Osteoblast (primary cell): ENCODE data around the gene NOS1. TPM values are rescaled to one million over a fixed set of nuclear protein-coding genes. Genes with fewer than 3 reads are reported as not detected.

Source experiments
- DNase-seq: peaks from one replicate; pipeline ENCODE4 v3.0.0; 2011; ENCODE audit warnings: low spot score, mixed read lengths; ENCODE audit not compliant: insufficient read length; ENCODE audit errors: missing footprints
- H2AFZ ChIP-seq: 2 replicates; pipeline ENCODE4 v1.6.0; 2011; ENCODE audit warnings: mild to moderate bottlenecking, low read length
- H3K27ac ChIP-seq: 2 replicates; pipeline ENCODE4 v1.5.1; 2011; ENCODE audit warnings: mild to moderate bottlenecking, low read depth, low read length, moderate library complexity
- H3K27me3 ChIP-seq: 2 replicates; pipeline ENCODE4 v1.6.0; 2012; ENCODE audit warnings: mild to moderate bottlenecking, control low read depth, inconsistent platforms, low read length, moderate library complexity; ENCODE audit not compliant: insufficient read depth
- H3K36me3 ChIP-seq: 2 replicates; pipeline ENCODE4 v1.5.1; 2011; ENCODE audit warnings: mild to moderate bottlenecking, low read length, control low read depth, moderate library complexity; ENCODE audit not compliant: insufficient read depth
- H3K4me1 ChIP-seq: 2 replicates; pipeline ENCODE4 v1.5.1; 2011; ENCODE audit warnings: mild to moderate bottlenecking, low read length, control low read depth, moderate library complexity; ENCODE audit not compliant: insufficient read depth
- H3K4me2 ChIP-seq: 2 replicates; pipeline ENCODE4 v1.6.0; 2011; ENCODE audit warnings: mild to moderate bottlenecking, low read length; ENCODE audit not compliant: insufficient read depth
- H3K4me3 ChIP-seq: fragments of 200-600 bp; sonication (generic); 3 replicates; pipeline ENCODE4 v1.5.1; 2012; ENCODE audit warnings: mild to moderate bottlenecking, low read length, inconsistent platforms; ENCODE audit not compliant: insufficient read depth
- H3K79me2 ChIP-seq: 2 replicates; pipeline ENCODE4 v1.6.0; 2012; ENCODE audit warnings: mild to moderate bottlenecking, low read length, control low read depth, inconsistent platforms; ENCODE audit not compliant: insufficient read depth
- H3K9me3 ChIP-seq: 2 replicates; pipeline ENCODE4 v1.5.1; 2011; ENCODE audit warnings: low read depth, low read length, control low read depth
- H4K20me1 ChIP-seq: 2 replicates; pipeline ENCODE4 v1.6.0; 2012; ENCODE audit warnings: mild to moderate bottlenecking, low read length, control low read depth; ENCODE audit not compliant: insufficient read depth
- CTCF ChIP-seq: IDR thresholded peaks from 2 replicates; pipeline ENCODE4 v1.5.1; 2011; ENCODE audit warnings: mild to moderate bottlenecking, low read depth, low read length, moderate library complexity; ENCODE audit errors: extremely low read depth
- total RNA-seq: library from RNA; depleted of rRNA; stranded (reverse); fragments of >200 nt; gene quantifications from 2 replicates; pipeline ENCODE4 v1.2.3, GENCODE V29; 2012

NOS1 gene
- total RNA-seq, 1 donor, result not detected

- Histone ChIP-seq H3K36me3 (no peaks in the 10 kb centered on the region), H3K4me2 (no peak overlapping the region), H3K27ac (no peak overlapping the region), H3K4me1 (no peaks in the 10 kb centered on the region), H3K27me3 (no peaks in the 10 kb centered on the region), H4K20me1 (no peaks in the 10 kb centered on the region), H3K79me2 (no peaks in the 10 kb centered on the region), H2AFZ (no peak overlapping the region), H3K4me3 (no peak overlapping the region), H3K9me3 (no peaks in the 10 kb centered on the region)
- no peak for DNase-seq
- no peak for TF ChIP-seq CTCF
Measured at GRCh38 chr12:117294189-117294603, 67.2 kb downstream of the NOS1 start.

GRCh38 chr12:117293510-117293909, 67.9 kb downstream of the NOS1 start:
- DNase-seq, result no peak
- TF ChIP-seq CTCF, result no peak

GRCh38 chr12:117292688-117293087, 68.7 kb downstream of the NOS1 start:
- Histone ChIP-seq H3K27me3 (no peaks in the 10 kb centered on the region), H2AFZ (no peak overlapping the region), H3K4me1 (no peaks in the 10 kb centered on the region), H3K36me3 (no peaks in the 10 kb centered on the region), H3K9me3 (no peaks in the 10 kb centered on the region), H3K79me2 (no peaks in the 10 kb centered on the region), H3K4me2 (no peak overlapping the region), H4K20me1 (no peaks in the 10 kb centered on the region), H3K4me3 (no peak overlapping the region), H3K27ac (no peak overlapping the region)
- no peak for DNase-seq
- no peak for TF ChIP-seq CTCF

More at GRCh38 chr12:117293510-117293909, 67.9 kb downstream of the NOS1 start:
- Histone ChIP-seq H3K36me3 (no peaks in the 10 kb centered on the region), H3K4me2 (no peak overlapping the region), H3K79me2 (no peaks in the 10 kb centered on the region), H3K27me3 (no peaks in the 10 kb centered on the region), H4K20me1 (no peaks in the 10 kb centered on the region), H2AFZ (no peak overlapping the region), H3K4me3 (no peak overlapping the region), H3K9me3 (no peaks in the 10 kb centered on the region), H3K27ac (no peak overlapping the region), H3K4me1 (no peaks in the 10 kb centered on the region)

- no peaks in the 10 kb centered on the region for H3K79me2 ChIP-seq
- no peak overlapping the region for H2AFZ ChIP-seq
- H3K9me3 ChIP-seq, result no peaks in the 10 kb centered on the region
- no peaks in the 10 kb centered on the region for H3K4me1 ChIP-seq
- no peak for TF ChIP-seq CTCF
- no peaks in the 10 kb centered on the region for H3K27me3 ChIP-seq
- H3K27ac ChIP-seq, result no peak overlapping the region
- DNase-seq, result no peak
- no peak overlapping the region for H3K4me2 ChIP-seq
- H3K36me3 ChIP-seq, result no peaks in the 10 kb centered on the region
- H3K4me3 ChIP-seq, result no peak overlapping the region
- no peaks in the 10 kb centered on the region for H4K20me1 ChIP-seq
Measured at GRCh38 chr12:117284140-117284539, 77.3 kb downstream of the NOS1 start.
